Measurements from ENCODE around the gene WDR26. TPM values are rescaled to one million over a fixed set of nuclear protein-coding genes. Genes with fewer than 3 reads are reported as not detected.

Gene WDR26
- total RNA-seq, 1 donor from 2014 or later, result 126 TPM

- no peak overlapping the region for H3K27ac Mint-ChIP-seq (ENCODE audit: unreplicated experiment)
These were observed 75.4 kb downstream of the WDR26 start for GRCh38 chr1:224359207-224359606.

DNA sequence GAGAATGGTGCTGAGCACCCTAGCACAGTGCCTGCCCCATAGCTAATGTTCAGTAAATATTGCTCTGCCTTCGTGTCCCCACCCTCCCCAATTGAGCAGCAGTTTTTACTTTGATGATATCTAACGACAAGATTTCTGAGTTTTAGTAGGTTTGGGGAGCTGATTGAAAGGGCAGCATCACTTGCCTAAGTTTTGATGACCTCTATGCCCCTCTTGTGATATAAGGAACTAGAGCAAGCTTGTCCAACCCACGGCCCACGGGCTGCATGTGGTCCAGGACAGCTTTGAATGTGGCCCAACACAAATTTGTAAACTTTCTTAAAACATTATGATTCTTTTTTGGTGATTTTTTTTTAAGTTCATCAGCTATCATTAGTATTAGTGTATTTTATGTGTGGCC is 76.4 kb downstream of the WDR26 start:
- Mint-ChIP-seq H3K4me1 (ENCODE audit: unreplicated experiment) (peaks cover 16% of the 10 kb centered on the region), H3K9me3 (ENCODE audit: unreplicated experiment) (no peaks in the 10 kb centered on the region), H3K27ac (ENCODE audit: unreplicated experiment) (peak overlapping the region; percentile 33), H3K4me3 (ENCODE audit: unreplicated experiment) (peak overlapping the region; percentile 95), H3K27me3 (ENCODE audit: unreplicated experiment) (peaks cover 5% of the 10 kb centered on the region), H3K36me3 (ENCODE audit: low read depth, unreplicated experiment) (peaks cover 8% of the 10 kb centered on the region)
- DNase-seq (ENCODE audit: low spot score), result no peak
- TF ChIP-seq CTCF (IDR thresholded peaks at IDR 0.05; ENCODE audit: unreplicated experiment), result no peak

More at GRCh38 chr1:224359207-224359606, 75.4 kb downstream of the WDR26 start:
- peaks cover 16% of the 10 kb centered on the region for H3K4me1 Mint-ChIP-seq (ENCODE audit: unreplicated experiment)
- H3K36me3 Mint-ChIP-seq (ENCODE audit: low read depth, unreplicated experiment), result peaks cover 13% of the 10 kb centered on the region
- no peak for TF ChIP-seq CTCF (IDR thresholded peaks at IDR 0.05; ENCODE audit: unreplicated experiment)
- H3K27me3 Mint-ChIP-seq (ENCODE audit: unreplicated experiment), result peaks cover 5% of the 10 kb centered on the region
- H3K9me3 Mint-ChIP-seq (ENCODE audit: unreplicated experiment), result no peaks in the 10 kb centered on the region
- no peak overlapping the region for H3K4me3 Mint-ChIP-seq (ENCODE audit: unreplicated experiment)
- no peak for DNase-seq (ENCODE audit: low spot score)

GRCh38 chr1:224357626-224358124 is 76.9 kb downstream of the WDR26 start:
- peaks cover 5% of the 10 kb centered on the region for H3K27me3 Mint-ChIP-seq (ENCODE audit: unreplicated experiment)
- H3K27ac Mint-ChIP-seq (ENCODE audit: unreplicated experiment), result peak overlapping the region; percentile 28
- H3K36me3 Mint-ChIP-seq (ENCODE audit: low read depth, unreplicated experiment), result peaks cover 8% of the 10 kb centered on the region
- peaks cover 16% of the 10 kb centered on the region for H3K4me1 Mint-ChIP-seq (ENCODE audit: unreplicated experiment)
- peak overlapping the region; percentile 95 for H3K4me3 Mint-ChIP-seq (ENCODE audit: unreplicated experiment)
- DNase-seq (ENCODE audit: low spot score), result no peak
- no peaks in the 10 kb centered on the region for H3K9me3 Mint-ChIP-seq (ENCODE audit: unreplicated experiment)
- no peak for TF ChIP-seq CTCF (IDR thresholded peaks at IDR 0.05; ENCODE audit: unreplicated experiment)

DNA sequence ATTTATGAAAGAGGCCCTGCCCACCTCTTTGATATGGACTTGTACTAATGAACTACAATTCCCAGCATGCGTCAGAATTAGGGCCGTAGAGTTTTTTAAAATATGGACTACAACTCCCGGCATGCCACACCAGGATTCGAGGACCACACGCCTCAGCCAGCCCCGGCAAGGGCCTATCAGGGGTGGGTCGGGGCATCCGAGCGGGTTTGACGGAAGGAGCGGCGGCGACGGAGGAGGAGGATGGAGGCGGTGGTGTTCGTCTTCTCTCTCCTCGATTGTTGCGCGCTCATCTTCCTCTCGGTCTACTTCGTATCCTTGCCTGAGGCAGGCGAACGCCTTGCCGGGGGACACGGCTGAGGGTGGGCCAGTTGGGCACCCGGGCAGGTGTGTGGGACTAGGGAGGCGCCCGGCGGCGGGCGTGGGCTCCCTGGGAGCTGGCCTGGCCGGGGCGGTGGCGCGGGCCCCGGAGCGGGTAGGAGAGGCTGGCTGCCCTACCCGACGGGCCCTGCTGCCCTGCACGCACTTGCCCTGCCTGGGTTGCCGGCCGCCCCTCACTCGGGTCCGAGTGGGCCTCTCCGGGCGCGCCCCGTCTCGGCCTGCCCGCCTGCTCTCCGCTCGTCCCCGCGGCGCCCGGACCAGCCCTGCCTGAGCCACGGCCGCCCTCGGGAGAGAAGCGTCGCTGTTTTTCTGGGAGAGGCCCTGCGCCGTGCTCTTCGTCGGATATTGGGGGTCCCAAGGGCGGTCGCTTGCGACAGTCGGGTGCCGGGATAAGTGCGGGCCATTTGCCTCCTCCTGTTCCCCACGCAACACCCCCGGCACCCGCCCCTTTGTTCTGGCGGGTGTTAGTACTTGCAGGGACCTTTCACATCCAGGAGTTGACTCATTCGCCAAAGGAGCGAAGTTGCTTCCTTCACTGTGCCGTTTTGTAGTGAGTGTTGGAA is 77.6 kb downstream of the WDR26 start, which contains the start of gene CNIH4:
TSS of gene CNIH4 (plus strand) at position 195 of the 941 bp plus-strand sequence. CDS start at position 241, 46 bp downstream.
- H3K27me3 Mint-ChIP-seq (ENCODE audit: unreplicated experiment), result peaks cover 5% of the 10 kb centered on the region
- peaks cover 16% of the 10 kb centered on the region for H3K4me1 Mint-ChIP-seq (ENCODE audit: unreplicated experiment)
- TF ChIP-seq CTCF (IDR thresholded peaks at IDR 0.05; ENCODE audit: unreplicated experiment), result no peak
- H3K27ac Mint-ChIP-seq (ENCODE audit: unreplicated experiment), result peak within 1 kb of the TSS; percentile 28
- H3K4me3 Mint-ChIP-seq (ENCODE audit: unreplicated experiment), result peak within 1 kb of the TSS; percentile 95
- DNase-seq (ENCODE audit: low spot score), result peak; percentile 84
- H3K36me3 Mint-ChIP-seq (ENCODE audit: low read depth, unreplicated experiment), result peaks cover 4% of the 10 kb centered on the region
- no peaks in the 10 kb centered on the region for H3K9me3 Mint-ChIP-seq (ENCODE audit: unreplicated experiment)
